Prostate gland (tissue), 1 donor: ENCODE data around the gene CCT4.

Experiments
- POLR2A ChIP-seq: fragments of 450-650 bp; IDR thresholded peaks from one replicate; pipeline ENCODE4 v1.6.1; 2016; ENCODE audit warnings: antibody characterized with exemption, mild to moderate bottlenecking
- POLR2AphosphoS5 ChIP-seq: sonication (generic); formaldehyde crosslinking; IDR thresholded peaks from one replicate; pipeline ENCODE4 v1.6.1; 2017; ENCODE audit warnings: antibody characterized with exemption

DNA sequence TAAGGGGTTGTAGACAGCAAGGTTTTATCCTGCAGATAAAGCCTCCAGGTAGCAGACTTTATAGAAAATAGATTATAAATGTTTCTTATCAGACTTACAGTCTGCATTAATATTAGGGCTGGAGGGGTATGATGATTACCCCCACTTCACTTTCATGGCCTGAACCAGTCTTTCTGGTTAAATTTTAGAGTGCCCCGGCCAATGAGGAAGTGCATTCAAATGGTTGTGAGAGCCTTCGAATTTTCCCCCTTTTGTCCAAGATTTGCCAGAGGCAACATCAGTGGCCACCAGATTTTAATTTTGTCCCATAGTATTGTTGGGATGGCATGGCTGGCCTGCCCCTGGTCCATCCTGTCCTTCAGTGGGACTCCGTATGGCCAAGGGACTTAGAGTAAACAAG is 48.6 kb upstream of the CCT4 start:
- TF ChIP-seq POLR2AphosphoS5 = no peak
- no peak for TF ChIP-seq POLR2A
